ENCODE data around the gene TRIM29.

- TF ChIP-seq FOXM1 (IDR thresholded peaks at IDR 0.05; ENCODE audit: low read depth, low read length) (no peak), RFX5 (IDR thresholded peaks at IDR 0.05; ENCODE audit: low read depth, low read length) (no peak), EZH2 (IDR thresholded peaks at IDR 0.05; ENCODE audit: borderline replicate concordance, control insufficient read depth, low read depth, low read length) (no peak), RBBP5 (conservative IDR thresholded peaks at IDR 0.05) (no peak), CREM (IDR thresholded peaks at IDR 0.05; ENCODE audit: low read depth) (no peak)
Measured at GRCh38 chr11:120121336-120121735, 16.6 kb downstream of the TRIM29 start.
